HG02610 (cell line): ENCODE measurements around the gene CCDC201.
"Not testable (repeated sequence)": the region's sequence is repeated elsewhere in the genome, so short reads cannot be mapped to it uniquely, and the experiment has no call there.

Experiments used
- ATAC-seq: cut with Tn5 transposase; IDR thresholded peaks from one replicate; pipeline ENCODE4 v1.9.1; 2021; ENCODE audit warnings: mild to moderate bottlenecking, moderate library complexity; ENCODE audit not compliant: unreplicated experiment

Gene CCDC201

GRCh38 chr7:45878457-45879144, 5.7 kb upstream of the CCDC201 start:
- no peak for ATAC-seq

GRCh38 chr7:45876519-45876918, 3.6 kb upstream of the CCDC201 start:
- no peak for ATAC-seq

GRCh38 chr7:45874408-45875131, 1.7 kb upstream of the CCDC201 start:
- no peak for ATAC-seq

GRCh38 chr7:45873355-45873754, 473 bp upstream of the CCDC201 start:
- ATAC-seq = no peak

GRCh38 chr7:45872116-45873034, 507 bp downstream of the CCDC201 start:
- no peak for ATAC-seq

GRCh38 chr7:45869426-45869825, 3.5 kb downstream of the CCDC201 start:
- no peak for ATAC-seq

GRCh38 chr7:45867471-45867870, 5.4 kb downstream of the CCDC201 start:
- ATAC-seq = no peak

- ATAC-seq = no peak
Observed at GRCh38 chr7:45865594-45866410, 7.1 kb downstream of the CCDC201 start.

GRCh38 chr7:45863715-45864114, 9.2 kb downstream of the CCDC201 start:
- ATAC-seq = no peak

- ATAC-seq = not testable (repeated sequence)
Observed at GRCh38 chr7:45856888-45857287, 16.0 kb downstream of the CCDC201 start.

- ATAC-seq = not testable (repeated sequence)
Observed at GRCh38 chr7:45855680-45856079, 17.2 kb downstream of the CCDC201 start.

- ATAC-seq = not testable (repeated sequence)
Observed at GRCh38 chr7:45853491-45853890, 19.4 kb downstream of the CCDC201 start.

GRCh38 chr7:45852984-45853383, 19.9 kb downstream of the CCDC201 start:
- not testable (repeated sequence) for ATAC-seq

- ATAC-seq = not testable (repeated sequence)
Observed at GRCh38 chr7:45848734-45849133, 24.1 kb downstream of the CCDC201 start.

- ATAC-seq = not testable (repeated sequence)
Observed at GRCh38 chr7:45846536-45846935, 26.3 kb downstream of the CCDC201 start.

GRCh38 chr7:45841926-45842717, 30.8 kb downstream of the CCDC201 start:
- not testable (repeated sequence) for ATAC-seq

- ATAC-seq = not testable (repeated sequence)
Observed at GRCh38 chr7:45838852-45839251, 34.0 kb downstream of the CCDC201 start.

GRCh38 chr7:45832433-45833177, 40.3 kb downstream of the CCDC201 start:
- not testable (repeated sequence) for ATAC-seq

GRCh38 chr7:45829846-45830245, 43.0 kb downstream of the CCDC201 start:
- not testable (repeated sequence) for ATAC-seq
